ENCODE measurements around the gene MRPS35.

The MRPS35 gene

GRCh38 chr12:27686147-27686546 is 24.5 kb upstream of the MRPS35 start:
- Histone ChIP-seq H3K9ac (ENCODE audit: low read depth, low read length) (no peak overlapping the region), H3K4me1 (ENCODE audit: control insufficient read depth, insufficient read depth, low read length) (no peaks in the 10 kb centered on the region), H3K36me3 (ENCODE audit: control insufficient read depth, insufficient read depth, low read length) (peaks cover 47% of the 10 kb centered on the region), H3K4me3 (ENCODE audit: low read depth, low read length) (no peak overlapping the region), H3K9me3 (ENCODE audit: control insufficient read depth, insufficient read depth, low read length) (no peaks in the 10 kb centered on the region), H3K27ac (ENCODE audit: low read depth, low read length) (no peak overlapping the region), H3K27me3 (ENCODE audit: control insufficient read depth, insufficient read depth, low read length) (no peaks in the 10 kb centered on the region)

DNA sequence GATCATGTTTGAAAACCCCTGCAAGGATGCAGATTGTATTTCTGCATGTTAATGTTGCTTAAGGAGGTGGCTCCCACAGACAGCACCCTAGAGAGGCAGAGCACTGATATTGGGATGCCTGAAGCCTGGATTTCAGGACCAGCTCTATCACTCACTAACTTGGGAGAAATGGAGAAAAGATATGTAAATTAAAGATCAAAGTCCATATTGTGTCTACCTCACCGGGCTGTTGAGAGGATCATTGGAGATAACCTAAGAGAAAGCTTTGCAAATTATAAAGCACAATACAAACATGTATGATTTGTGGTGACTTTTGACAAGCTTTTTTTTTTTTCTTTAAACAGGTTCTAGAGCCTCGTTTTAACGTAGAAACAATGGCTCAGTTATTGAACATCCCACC is 22.0 kb upstream of the MRPS35 start:
- no peak overlapping the region for H3K9ac ChIP-seq (ENCODE audit: low read depth, low read length)
- H3K27ac ChIP-seq (ENCODE audit: low read depth, low read length) = no peak overlapping the region
- no peaks in the 10 kb centered on the region for H3K27me3 ChIP-seq (ENCODE audit: control insufficient read depth, insufficient read depth, low read length)
- H3K4me3 ChIP-seq (ENCODE audit: low read depth, low read length) = no peak overlapping the region
- H3K4me1 ChIP-seq (ENCODE audit: control insufficient read depth, insufficient read depth, low read length) = no peaks in the 10 kb centered on the region
- no peaks in the 10 kb centered on the region for H3K9me3 ChIP-seq (ENCODE audit: control insufficient read depth, insufficient read depth, low read length)
- peaks cover 61% of the 10 kb centered on the region for H3K36me3 ChIP-seq (ENCODE audit: control insufficient read depth, insufficient read depth, low read length)

DNA sequence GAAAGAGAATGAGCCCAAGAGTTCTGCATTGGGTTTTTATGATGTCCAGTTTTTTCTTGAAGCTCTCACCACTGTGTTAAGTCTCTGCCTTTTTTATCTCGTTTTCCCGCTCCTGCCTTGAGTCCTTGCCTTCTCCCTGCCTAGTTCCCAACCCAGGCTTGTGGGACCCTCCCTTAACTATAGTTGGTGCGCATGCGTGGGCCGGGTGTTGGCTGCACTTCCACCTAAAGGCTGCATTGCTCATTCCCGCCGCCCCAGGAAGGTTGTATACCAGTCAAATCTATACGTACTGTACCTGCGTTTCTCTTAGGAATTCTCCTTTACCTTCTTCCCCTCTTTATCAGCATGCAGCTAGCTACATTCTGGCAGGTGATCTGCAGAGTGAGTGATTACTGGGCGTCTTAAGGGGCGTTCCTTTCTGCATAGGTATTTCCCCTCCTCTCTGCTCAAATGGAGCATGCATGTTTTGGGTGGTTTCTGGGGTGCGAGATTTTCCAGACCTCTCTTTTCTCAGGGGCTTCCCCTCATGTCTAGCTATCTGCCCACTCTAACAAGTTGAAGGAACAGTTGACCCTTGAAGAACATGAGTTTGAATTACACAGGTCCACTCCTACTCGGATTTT is 21.0 kb upstream of the MRPS35 start:
- H3K36me3 ChIP-seq (ENCODE audit: control insufficient read depth, insufficient read depth, low read length) = peaks cover 63% of the 10 kb centered on the region
- no peak overlapping the region for H3K9ac ChIP-seq (ENCODE audit: low read depth, low read length)
- no peak overlapping the region for H3K27ac ChIP-seq (ENCODE audit: low read depth, low read length)
- H3K4me3 ChIP-seq (ENCODE audit: low read depth, low read length) = no peak overlapping the region
- no peaks in the 10 kb centered on the region for H3K4me1 ChIP-seq (ENCODE audit: control insufficient read depth, insufficient read depth, low read length)
- H3K27me3 ChIP-seq (ENCODE audit: control insufficient read depth, insufficient read depth, low read length) = no peaks in the 10 kb centered on the region
- no peaks in the 10 kb centered on the region for H3K9me3 ChIP-seq (ENCODE audit: control insufficient read depth, insufficient read depth, low read length)

DNA sequence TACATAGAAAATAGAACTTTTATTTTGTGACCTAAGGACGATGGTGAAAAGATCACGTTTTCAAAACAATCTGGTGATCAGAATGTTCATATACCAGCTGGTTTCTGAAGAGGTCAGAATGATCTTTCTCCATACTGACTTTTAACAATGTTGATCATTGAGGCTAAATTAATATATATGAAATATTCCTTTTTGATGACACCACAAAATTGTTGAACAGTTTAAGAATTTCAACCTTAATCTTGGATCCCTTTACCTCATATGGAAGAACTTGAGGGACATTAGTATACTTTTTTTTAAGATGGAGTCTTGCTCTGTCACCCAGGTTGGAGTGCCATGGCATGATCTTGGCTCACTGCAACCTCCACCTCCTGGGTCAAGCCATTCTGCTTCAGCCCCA is 17.2 kb upstream of the MRPS35 start:
- Histone ChIP-seq H3K4me3 (ENCODE audit: low read depth, low read length) (no peak overlapping the region), H3K4me1 (ENCODE audit: control insufficient read depth, insufficient read depth, low read length) (no peaks in the 10 kb centered on the region), H3K27ac (ENCODE audit: low read depth, low read length) (no peak overlapping the region), H3K27me3 (ENCODE audit: control insufficient read depth, insufficient read depth, low read length) (no peaks in the 10 kb centered on the region), H3K9me3 (ENCODE audit: control insufficient read depth, insufficient read depth, low read length) (no peaks in the 10 kb centered on the region), H3K9ac (ENCODE audit: low read depth, low read length) (no peak overlapping the region), H3K36me3 (ENCODE audit: control insufficient read depth, insufficient read depth, low read length) (peaks cover 44% of the 10 kb centered on the region)

- Histone ChIP-seq H3K27me3 (ENCODE audit: control insufficient read depth, insufficient read depth, low read length) (no peaks in the 10 kb centered on the region), H3K4me1 (ENCODE audit: control insufficient read depth, insufficient read depth, low read length) (no peaks in the 10 kb centered on the region), H3K9me3 (ENCODE audit: control insufficient read depth, insufficient read depth, low read length) (no peaks in the 10 kb centered on the region), H3K4me3 (ENCODE audit: low read depth, low read length) (no peak overlapping the region), H3K36me3 (ENCODE audit: control insufficient read depth, insufficient read depth, low read length) (peaks cover 28% of the 10 kb centered on the region), H3K9ac (ENCODE audit: low read depth, low read length) (no peak overlapping the region), H3K27ac (ENCODE audit: low read depth, low read length) (no peak overlapping the region)
These were observed 14.9 kb upstream of the MRPS35 start for GRCh38 chr12:27695556-27696292.

GRCh38 chr12:27696293-27696652 is 14.4 kb upstream of the MRPS35 start, which contains the start of gene REP15:
REP15 (plus strand) TSS chr12:27696447; CDS start chr12:27696563, 116 bp downstream.
- Histone ChIP-seq H3K9ac (ENCODE audit: low read depth, low read length) (no peak within 1 kb of the TSS), H3K27ac (ENCODE audit: low read depth, low read length) (no peak within 1 kb of the TSS), H3K4me3 (ENCODE audit: low read depth, low read length) (no peak within 1 kb of the TSS), H3K4me1 (ENCODE audit: control insufficient read depth, insufficient read depth, low read length) (no peaks in the 10 kb centered on the region), H3K36me3 (ENCODE audit: control insufficient read depth, insufficient read depth, low read length) (peaks cover 25% of the 10 kb centered on the region), H3K27me3 (ENCODE audit: control insufficient read depth, insufficient read depth, low read length) (no peaks in the 10 kb centered on the region), H3K9me3 (ENCODE audit: control insufficient read depth, insufficient read depth, low read length) (no peaks in the 10 kb centered on the region)

GRCh38 chr12:27696864-27697564 is 13.6 kb upstream of the MRPS35 start:
- no peaks in the 10 kb centered on the region for H3K27me3 ChIP-seq (ENCODE audit: control insufficient read depth, insufficient read depth, low read length)
- H3K27ac ChIP-seq (ENCODE audit: low read depth, low read length) = no peak overlapping the region
- H3K36me3 ChIP-seq (ENCODE audit: control insufficient read depth, insufficient read depth, low read length) = peaks cover 18% of the 10 kb centered on the region
- no peak overlapping the region for H3K4me3 ChIP-seq (ENCODE audit: low read depth, low read length)
- H3K9ac ChIP-seq (ENCODE audit: low read depth, low read length) = no peak overlapping the region
- no peaks in the 10 kb centered on the region for H3K9me3 ChIP-seq (ENCODE audit: control insufficient read depth, insufficient read depth, low read length)
- H3K4me1 ChIP-seq (ENCODE audit: control insufficient read depth, insufficient read depth, low read length) = no peaks in the 10 kb centered on the region

DNA sequence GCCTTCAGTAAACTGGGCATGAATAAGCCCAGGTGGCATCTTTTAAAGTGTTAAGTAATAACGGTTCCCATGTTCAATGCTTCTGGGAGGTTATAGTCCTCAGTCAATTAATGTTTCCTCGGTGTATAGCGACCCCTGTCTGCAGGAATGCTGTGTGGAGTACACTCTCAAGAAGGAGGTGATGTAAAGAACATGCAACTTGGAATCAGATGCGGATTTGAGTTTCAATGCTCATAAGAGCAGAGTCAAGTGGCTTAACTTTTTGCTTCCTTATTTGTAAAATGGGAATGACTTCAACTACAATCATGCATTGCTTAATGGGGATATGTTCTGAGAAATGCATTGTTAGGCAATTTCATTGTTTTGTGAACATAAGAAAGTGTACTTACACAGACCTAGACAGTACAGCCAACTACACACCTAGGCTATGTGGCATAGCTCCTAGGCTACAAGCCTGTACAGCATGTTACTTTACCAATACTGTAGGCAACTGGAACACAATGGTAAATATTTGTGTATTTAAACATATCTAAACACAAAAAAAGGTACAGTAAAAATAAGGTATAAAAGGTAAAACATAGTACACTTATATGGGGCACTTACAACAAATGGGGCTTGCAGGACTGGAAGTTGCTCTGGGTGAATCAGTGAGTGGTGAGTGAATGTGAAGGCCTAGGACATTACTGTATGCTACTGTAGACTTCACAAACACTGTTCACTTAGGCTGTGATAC is 6.7 kb upstream of the MRPS35 start:
- H3K27ac ChIP-seq (ENCODE audit: low read depth, low read length) = no peak overlapping the region
- H3K9me3 ChIP-seq (ENCODE audit: control insufficient read depth, insufficient read depth, low read length) = no peaks in the 10 kb centered on the region
- H3K4me1 ChIP-seq (ENCODE audit: control insufficient read depth, insufficient read depth, low read length) = no peaks in the 10 kb centered on the region
- H3K27me3 ChIP-seq (ENCODE audit: control insufficient read depth, insufficient read depth, low read length) = no peaks in the 10 kb centered on the region
- H3K9ac ChIP-seq (ENCODE audit: low read depth, low read length) = no peak overlapping the region
- H3K36me3 ChIP-seq (ENCODE audit: control insufficient read depth, insufficient read depth, low read length) = no peaks in the 10 kb centered on the region
- H3K4me3 ChIP-seq (ENCODE audit: low read depth, low read length) = no peak overlapping the region

DNA sequence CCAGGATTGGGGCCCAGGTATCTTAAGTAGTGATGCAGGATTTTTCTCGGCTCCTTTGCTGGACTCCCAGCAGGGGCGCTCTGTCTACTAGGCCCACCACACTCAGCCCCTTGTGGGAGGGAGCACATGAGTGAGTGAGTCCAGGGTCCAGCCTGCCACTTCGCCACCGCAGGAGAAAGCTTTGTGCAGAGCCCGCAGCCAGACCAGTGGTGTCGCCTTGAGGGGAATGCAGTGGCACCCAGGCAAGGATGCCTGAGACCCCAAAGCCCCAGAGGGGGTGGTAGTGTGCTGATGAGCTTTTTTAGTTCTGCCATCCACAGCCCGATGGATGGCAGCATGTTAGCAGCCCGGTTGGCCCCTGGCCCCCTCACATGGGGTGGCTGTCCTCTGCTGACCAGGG is 5.4 kb upstream of the MRPS35 start:
- no peaks in the 10 kb centered on the region for H3K9me3 ChIP-seq (ENCODE audit: control insufficient read depth, insufficient read depth, low read length)
- no peaks in the 10 kb centered on the region for H3K36me3 ChIP-seq (ENCODE audit: control insufficient read depth, insufficient read depth, low read length)
- H3K27ac ChIP-seq (ENCODE audit: low read depth, low read length) = no peak overlapping the region
- H3K4me1 ChIP-seq (ENCODE audit: control insufficient read depth, insufficient read depth, low read length) = peaks cover 3% of the 10 kb centered on the region
- H3K9ac ChIP-seq (ENCODE audit: low read depth, low read length) = no peak overlapping the region
- no peaks in the 10 kb centered on the region for H3K27me3 ChIP-seq (ENCODE audit: control insufficient read depth, insufficient read depth, low read length)
- H3K4me3 ChIP-seq (ENCODE audit: low read depth, low read length) = no peak overlapping the region

DNA sequence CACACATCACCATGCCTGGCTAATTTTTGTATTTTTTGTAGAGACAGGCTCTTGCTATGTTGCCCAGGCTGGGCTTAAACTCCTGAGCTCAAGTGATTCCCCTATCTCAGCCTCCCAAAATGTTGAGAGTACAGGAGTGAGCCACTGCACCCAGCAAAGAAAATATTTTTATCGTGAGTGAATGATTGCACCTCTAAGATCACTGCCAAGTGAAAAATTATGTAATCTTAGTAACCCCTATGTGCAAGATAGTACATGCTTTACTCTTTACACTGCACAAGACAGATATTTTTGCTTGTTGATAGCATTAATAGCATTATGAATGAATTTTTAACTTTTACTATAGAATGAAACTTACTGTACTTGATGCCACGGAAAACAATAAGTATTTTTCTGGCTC is 3.4 kb upstream of the MRPS35 start:
- peaks cover 9% of the 10 kb centered on the region for H3K4me1 ChIP-seq (ENCODE audit: control insufficient read depth, insufficient read depth, low read length)
- H3K4me3 ChIP-seq (ENCODE audit: low read depth, low read length) = no peak overlapping the region
- no peaks in the 10 kb centered on the region for H3K27me3 ChIP-seq (ENCODE audit: control insufficient read depth, insufficient read depth, low read length)
- no peak overlapping the region for H3K27ac ChIP-seq (ENCODE audit: low read depth, low read length)
- H3K36me3 ChIP-seq (ENCODE audit: control insufficient read depth, insufficient read depth, low read length) = no peaks in the 10 kb centered on the region
- no peaks in the 10 kb centered on the region for H3K9me3 ChIP-seq (ENCODE audit: control insufficient read depth, insufficient read depth, low read length)
- H3K9ac ChIP-seq (ENCODE audit: low read depth, low read length) = no peak overlapping the region

Data from HUES48 (cell line).